ENCODE results near the gene TTYH3.

- TF ChIP-seq, protein P1, sequence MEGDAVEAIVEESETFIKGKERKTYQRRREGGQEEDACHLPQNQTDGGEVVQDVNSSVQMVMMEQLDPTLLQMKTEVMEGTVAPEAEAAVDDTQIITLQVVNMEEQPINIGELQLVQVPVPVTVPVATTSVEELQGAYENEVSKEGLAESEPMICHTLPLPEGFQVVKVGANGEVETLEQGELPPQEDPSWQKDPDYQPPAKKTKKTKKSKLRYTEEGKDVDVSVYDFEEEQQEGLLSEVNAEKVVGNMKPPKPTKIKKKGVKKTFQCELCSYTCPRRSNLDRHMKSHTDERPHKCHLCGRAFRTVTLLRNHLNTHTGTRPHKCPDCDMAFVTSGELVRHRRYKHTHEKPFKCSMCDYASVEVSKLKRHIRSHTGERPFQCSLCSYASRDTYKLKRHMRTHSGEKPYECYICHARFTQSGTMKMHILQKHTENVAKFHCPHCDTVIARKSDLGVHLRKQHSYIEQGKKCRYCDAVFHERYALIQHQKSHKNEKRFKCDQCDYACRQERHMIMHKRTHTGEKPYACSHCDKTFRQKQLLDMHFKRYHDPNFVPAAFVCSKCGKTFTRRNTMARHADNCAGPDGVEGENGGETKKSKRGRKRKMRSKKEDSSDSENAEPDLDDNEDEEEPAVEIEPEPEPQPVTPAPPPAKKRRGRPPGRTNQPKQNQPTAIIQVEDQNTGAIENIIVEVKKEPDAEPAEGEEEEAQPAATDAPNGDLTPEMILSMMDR (IDR thresholded peaks at IDR 0.05), result peak; percentile 97
- no peak for TF ChIP-seq ZFX (IDR thresholded peaks at IDR 0.05; ENCODE audit: borderline replicate concordance)
Observed at GRCh38 chr7:2680792-2681490, 49.2 kb downstream of the TTYH3 start.

Data from 22Rv1 (cell line).